Stimulated activated CD4-positive, alpha-beta T cell treated with anti-CD3 and anti-CD28 coated beads, TNF-alpha, amount 100 ng/mL, for 24 hours (primary cell): ENCODE measurements around the gene GFRA3.
A peak's percentile ranks its signal among the peaks of the same experiment; 100 is the strongest.
"Not testable (repeated sequence)": the region's sequence is repeated elsewhere in the genome, so short reads cannot be mapped to it uniquely, and the experiment has no call there.

Experiments used
- DNase-seq, 3 experiments: peaks; one replicate each; pipeline ENCODE4 v3.0.0-alpha.2; 2020; ENCODE audit warnings: low read depth in 3 of 3

The GFRA3 gene

GRCh38 chr5:138247800-138248199 is 26.6 kb downstream of the GFRA3 start:
- not testable (repeated sequence) for DNase-seq

- no peak for DNase-seq
These were observed 27.6 kb downstream of the GFRA3 start for GRCh38 chr5:138246822-138247221.

GRCh38 chr5:138246334-138246733 is 28.1 kb downstream of the GFRA3 start:
- DNase-seq: no peak

GRCh38 chr5:138245717-138246116 is 28.7 kb downstream of the GFRA3 start:
- no peak for DNase-seq

- no peak for DNase-seq
These were observed 30.6 kb downstream of the GFRA3 start for GRCh38 chr5:138243794-138244193.

- DNase-seq: no peak
These were observed 32.5 kb downstream of the GFRA3 start for GRCh38 chr5:138241688-138242571.

GRCh38 chr5:138240650-138241385 is 33.6 kb downstream of the GFRA3 start:
- DNase-seq: no peak

- no peak for DNase-seq
These were observed 36.4 kb downstream of the GFRA3 start for GRCh38 chr5:138238034-138238433.

- no peak for DNase-seq
These were observed 39.8 kb downstream of the GFRA3 start for GRCh38 chr5:138234651-138235050.

- no peak for DNase-seq
These were observed 41.1 kb downstream of the GFRA3 start for GRCh38 chr5:138233280-138233679.

GRCh38 chr5:138230981-138231589 is 43.3 kb downstream of the GFRA3 start:
- DNase-seq: no peak

- no peak for DNase-seq
These were observed 44.2 kb downstream of the GFRA3 start for GRCh38 chr5:138230261-138230660.

- no peak for DNase-seq
These were observed 45.0 kb downstream of the GFRA3 start for GRCh38 chr5:138229387-138229786.

GRCh38 chr5:138226910-138227309 is 47.5 kb downstream of the GFRA3 start:
- DNase-seq: no peak

GRCh38 chr5:138224712-138225111 is 49.7 kb downstream of the GFRA3 start:
- DNase-seq: no peak

- no peak for DNase-seq
These were observed 50.9 kb downstream of the GFRA3 start for GRCh38 chr5:138223532-138223931.

GRCh38 chr5:138216799-138217198 is 57.6 kb downstream of the GFRA3 start:
- DNase-seq: no peak

GRCh38 chr5:138213161-138214029 is 61.0 kb downstream of the GFRA3 start, which contains the start of gene CDC23:
TSS of gene CDC23 (minus strand) at chr5:138213323. CDS start at chr5:138213312, 11 bp downstream.
- DNase-seq: peak; percentile 78 to 91 (median 85)

GRCh38 chr5:138212828-138213160 is 61.6 kb downstream of the GFRA3 start:
- peak in 2 of 3 experiments; percentile 1 to 10 for DNase-seq

GRCh38 chr5:138210985-138211384 is 63.4 kb downstream of the GFRA3 start:
- no peak for DNase-seq
